HEK293 (cell line): ENCODE results near the gene CD2.

Experiments used
- CTCF ChIA-PET: fragments of 350-600 bp; formaldehyde crosslinking; extraction: SDS; loops from one replicate; lab custom pipeline; 2021; ENCODE audit warnings: antibody characterized with exemption; lab: Yijun Ruan, JAX
- POLR2A ChIA-PET: fragments of 300-600 bp; formaldehyde crosslinking; extraction: SDS; loops from one replicate; lab custom pipeline; 2020; ENCODE audit warnings: antibody characterized with exemption, inconsistent platforms; lab: Yijun Ruan, JAX
- H3K27ac ChIP-seq: fragments of 200-500 bp; sonication (Bioruptor generic); 2 replicates; pipeline ENCODE4 v1.5.1; 2014; ENCODE audit warnings: low read depth, low read length, control low read depth, inconsistent platforms; ENCODE audit errors: extremely low read depth
- H3K36me3 ChIP-seq, 2 experiments: fragments of 200-500 bp in 1 of 2; sonication (Bioruptor generic) in 1 of 2; 1 replicate in 1 of 2; 2 replicates in 1 of 2; pipeline ENCODE4 v1.5.1; 2014 to 2017; ENCODE audit warnings: inconsistent platforms in 2 of 2, low read length in 2 of 2; ENCODE audit not compliant: control insufficient read depth in 2 of 2, insufficient read depth in 1 of 2
- H3K4me1 ChIP-seq: fragments of 200-500 bp; sonication (Bioruptor generic); 2 replicates; pipeline ENCODE4 v1.5.1; 2014; ENCODE audit warnings: mild to moderate bottlenecking, low read length, inconsistent platforms; ENCODE audit not compliant: control insufficient read depth, insufficient read depth
- H3K4me3 ChIP-seq: 2 replicates; pipeline ENCODE4 v1.5.1; 2011; ENCODE audit warnings: low read depth, mild to moderate bottlenecking, control low read depth, low read length, moderate library complexity
- H3K9me3 ChIP-seq: fragments of 200-500 bp; sonication (Bioruptor generic); 2 replicates; pipeline ENCODE4 v1.5.1; 2014; ENCODE audit warnings: low read depth, low read length, inconsistent platforms; ENCODE audit not compliant: control insufficient read depth, insufficient read depth
- HOXC10 ChIP-seq: sonication (generic); formaldehyde crosslinking; IDR thresholded peaks from 2 replicates; pipeline ENCODE4 v1.8.1; 2023; ENCODE audit warnings: mild to moderate bottlenecking, missing genetic modification reagents
- KLF9 ChIP-seq: fragments of 450-650 bp; formaldehyde crosslinking; IDR thresholded peaks from 2 replicates; pipeline ENCODE4 v1.5.1; 2016; ENCODE audit warnings: missing biosample characterization, missing genetic modification characterization, low read depth
- PATZ1 ChIP-seq: fragments of 450-650 bp; formaldehyde crosslinking; IDR thresholded peaks from 2 replicates; pipeline ENCODE4 v1.5.1; 2016; ENCODE audit warnings: missing biosample characterization, missing genetic modification characterization
- WT1 ChIP-seq: fragments of 450-650 bp; formaldehyde crosslinking; IDR thresholded peaks from 2 replicates; pipeline ENCODE4 v1.5.1; 2016; ENCODE audit warnings: missing biosample characterization, missing genetic modification characterization
- ZNF184 ChIP-seq: fragments of 450-650 bp; IDR thresholded peaks from 2 replicates; pipeline ENCODE4 v1.5.1; 2018; ENCODE audit warnings: missing biosample characterization, mild to moderate bottlenecking, missing genetic modification characterization
- ZNF2 ChIP-seq: fragments of 450-650 bp; formaldehyde crosslinking; IDR thresholded peaks from 2 replicates; pipeline ENCODE4 v1.5.1; 2016; ENCODE audit warnings: missing biosample characterization, missing genetic modification characterization
- ZNF274 ChIP-seq, 2 experiments: fragments of 200-500 bp in 1 of 2; fragments of 450-650 bp in 1 of 2; sonication (Bioruptor generic) in 1 of 2; formaldehyde crosslinking in 1 of 2; IDR thresholded peaks; 2 replicates each; pipeline versions ENCODE4 v1.5.1 to v1.6.1; 2014 to 2016; ENCODE audit warnings: borderline replicate concordance in 1 of 2, inconsistent platforms in 1 of 2, low read length in 1 of 2, missing biosample characterization in 1 of 2, missing genetic modification characterization in 1 of 2
- ZNF311 ChIP-seq: fragments of 450-650 bp; formaldehyde crosslinking; IDR thresholded peaks from 2 replicates; pipeline ENCODE4 v1.5.1; 2017; ENCODE audit warnings: missing biosample characterization, missing genetic modification characterization, borderline replicate concordance
- ZNF341 ChIP-seq: fragments of 450-650 bp; formaldehyde crosslinking; IDR thresholded peaks from 2 replicates; pipeline ENCODE4; 2016; ENCODE audit warnings: low read depth, missing biosample characterization, missing genetic modification characterization
- ZNF394 ChIP-seq: fragments of 450-650 bp; formaldehyde crosslinking; IDR thresholded peaks from 2 replicates; pipeline ENCODE4 v1.5.1; 2016; ENCODE audit warnings: missing biosample characterization, missing genetic modification characterization, mild to moderate bottlenecking, moderate library complexity, borderline replicate concordance
- ZNF404 ChIP-seq: fragments of 450-650 bp; formaldehyde crosslinking; IDR thresholded peaks from 2 replicates; pipeline ENCODE4 v1.5.1; 2017; ENCODE audit warnings: missing biosample characterization, missing genetic modification characterization
- ZNF48 ChIP-seq: fragments of 450-650 bp; formaldehyde crosslinking; IDR thresholded peaks from 2 replicates; pipeline ENCODE4 v1.5.1; 2016; ENCODE audit warnings: missing biosample characterization, missing genetic modification characterization
- ZNF488 ChIP-seq: fragments of 450-650 bp; formaldehyde crosslinking; IDR thresholded peaks from 2 replicates; pipeline ENCODE4 v1.5.1; 2016; ENCODE audit warnings: missing biosample characterization, missing genetic modification characterization
- ZNF529 ChIP-seq: fragments of 450-650 bp; formaldehyde crosslinking; IDR thresholded peaks from 2 replicates; pipeline ENCODE4 v1.5.1; 2017; ENCODE audit warnings: missing genetic modification characterization, missing biosample characterization; ENCODE audit not compliant: insufficient replicate concordance
- ZNF544 ChIP-seq: fragments of 450-650 bp; formaldehyde crosslinking; IDR thresholded peaks from 2 replicates; pipeline ENCODE4 v1.5.0; 2017; ENCODE audit warnings: missing biosample characterization, missing genetic modification characterization
- ZNF585B ChIP-seq: fragments of 450-650 bp; formaldehyde crosslinking; IDR thresholded peaks from 2 replicates; pipeline ENCODE4 v1.5.1; 2016; ENCODE audit warnings: missing biosample characterization, missing genetic modification characterization
- ZNF664 ChIP-seq: fragments of 450-650 bp; formaldehyde crosslinking; IDR thresholded peaks from 2 replicates; pipeline ENCODE4 v1.5.1; 2016; ENCODE audit warnings: missing biosample characterization, missing genetic modification characterization
- ZNF747 ChIP-seq: fragments of 450-650 bp; formaldehyde crosslinking; IDR thresholded peaks from 2 replicates; pipeline ENCODE4 v1.5.1; 2016; ENCODE audit warnings: missing biosample characterization, missing genetic modification characterization
- ZNF76 ChIP-seq: fragments of 450-650 bp; formaldehyde crosslinking; IDR thresholded peaks from 2 replicates; pipeline ENCODE4; 2016; ENCODE audit warnings: low read depth, missing biosample characterization, missing genetic modification characterization, borderline replicate concordance
- ZNF830 ChIP-seq: fragments of 450-650 bp; IDR thresholded peaks from 2 replicates; pipeline ENCODE4 v1.5.0; 2018; ENCODE audit warnings: missing biosample characterization, missing genetic modification characterization, low read depth, mild to moderate bottlenecking, moderate library complexity
- ZSCAN30 ChIP-seq: fragments of 450-650 bp; IDR thresholded peaks from 2 replicates; pipeline ENCODE4 v1.5.1; 2018; ENCODE audit warnings: missing biosample characterization, mild to moderate bottlenecking, missing genetic modification characterization, moderate library complexity
- ZXDB ChIP-seq: fragments of 450-650 bp; formaldehyde crosslinking; IDR thresholded peaks from 2 replicates; pipeline ENCODE4 v1.5.1; 2016; ENCODE audit warnings: missing biosample characterization, missing genetic modification characterization
- TF ChIP-seq, protein P1 (sequence below): fragments of 450-650 bp; formaldehyde crosslinking; IDR thresholded peaks from 2 replicates; pipeline ENCODE4 v1.5.1; 2016; ENCODE audit warnings: missing biosample characterization, missing genetic modification characterization
- TF ChIP-seq, protein P2 (sequence below): fragments of 450-650 bp; formaldehyde crosslinking; IDR thresholded peaks from 2 replicates; pipeline ENCODE4 v1.5.1; 2016; ENCODE audit warnings: missing biosample characterization, missing genetic modification characterization
- TF ChIP-seq, protein P3 (sequence below): fragments of 450-650 bp; formaldehyde crosslinking; IDR thresholded peaks from 2 replicates; pipeline ENCODE4 v1.5.1; 2016; ENCODE audit warnings: missing biosample characterization, missing genetic modification characterization

Gene CD2

DNA sequence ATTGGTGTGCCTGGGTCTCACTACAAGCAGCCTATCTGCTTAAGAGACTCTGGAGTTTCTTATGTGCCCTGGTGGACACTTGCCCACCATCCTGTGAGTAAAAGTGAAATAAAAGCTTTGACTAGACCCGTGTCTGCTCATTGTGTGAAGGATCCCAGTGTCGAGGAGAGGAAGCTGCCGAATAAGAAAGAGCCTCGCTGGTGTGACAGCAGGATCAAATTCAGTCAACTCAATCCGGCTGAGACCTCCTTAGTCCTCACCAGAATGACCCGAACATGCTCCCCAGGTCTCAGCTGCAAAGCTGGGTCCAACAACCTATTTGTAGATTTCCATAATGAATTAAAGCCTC lies 14.8 kb downstream of the CD2 start:
- CTCF ChIA-PET = no interaction called here
- TF ChIP-seq ZNF664 (tag by site-specific recombination) = no peak
- TF ChIP-seq, protein P1, sequence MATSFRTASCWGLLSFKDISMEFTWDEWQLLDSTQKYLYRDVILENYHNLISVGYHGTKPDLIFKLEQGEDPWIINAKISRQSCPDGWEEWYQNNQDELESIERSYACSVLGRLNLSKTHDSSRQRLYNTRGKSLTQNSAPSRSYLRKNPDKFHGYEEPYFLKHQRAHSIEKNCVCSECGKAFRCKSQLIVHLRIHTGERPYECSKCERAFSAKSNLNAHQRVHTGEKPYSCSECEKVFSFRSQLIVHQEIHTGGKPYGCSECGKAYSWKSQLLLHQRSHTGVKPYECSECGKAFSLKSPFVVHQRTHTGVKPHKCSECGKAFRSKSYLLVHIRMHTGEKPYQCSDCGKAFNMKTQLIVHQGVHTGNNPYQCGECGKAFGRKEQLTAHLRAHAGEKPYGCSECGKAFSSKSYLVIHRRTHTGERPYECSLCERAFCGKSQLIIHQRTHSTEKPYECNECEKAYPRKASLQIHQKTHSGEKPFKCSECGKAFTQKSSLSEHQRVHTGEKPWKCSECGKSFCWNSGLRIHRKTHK = no peak
- TF ChIP-seq ZSCAN30 (tag by site-specific recombination) = no peak
- TF ChIP-seq KLF9 = no peak
- no peak for TF ChIP-seq ZNF488 (tag by site-specific recombination)
- TF ChIP-seq, protein P2, sequence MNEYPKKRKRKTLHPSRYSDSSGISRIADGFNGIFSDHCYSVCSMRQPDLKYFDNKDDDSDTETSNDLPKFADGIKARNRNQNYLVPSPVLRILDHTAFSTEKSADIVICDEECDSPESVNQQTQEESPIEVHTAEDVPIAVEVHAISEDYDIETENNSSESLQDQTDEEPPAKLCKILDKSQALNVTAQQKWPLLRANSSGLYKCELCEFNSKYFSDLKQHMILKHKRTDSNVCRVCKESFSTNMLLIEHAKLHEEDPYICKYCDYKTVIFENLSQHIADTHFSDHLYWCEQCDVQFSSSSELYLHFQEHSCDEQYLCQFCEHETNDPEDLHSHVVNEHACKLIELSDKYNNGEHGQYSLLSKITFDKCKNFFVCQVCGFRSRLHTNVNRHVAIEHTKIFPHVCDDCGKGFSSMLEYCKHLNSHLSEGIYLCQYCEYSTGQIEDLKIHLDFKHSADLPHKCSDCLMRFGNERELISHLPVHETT (tag by site-specific recombination) = no peak
- no peak for TF ChIP-seq ZNF311 (tag by site-specific recombination)
- no peak for TF ChIP-seq ZXDB
- no peak for TF ChIP-seq ZNF404 (tag by site-specific recombination)
- TF ChIP-seq ZNF274 (IDR thresholded peaks at IDR 0.05; ENCODE audit: low read length) = no peak
- no peak for TF ChIP-seq ZNF274 (tag by site-specific recombination; IDR thresholded peaks at IDR 0.05; ENCODE audit: borderline replicate concordance)
- no peak for TF ChIP-seq ZNF544 (tag by site-specific recombination)
- no peak for TF ChIP-seq ZNF585B (tag by site-specific recombination)
- POLR2A ChIA-PET = no interaction called here
- Histone ChIP-seq H3K4me3 (no peak overlapping the region), H3K4me1 (no peaks in the 10 kb centered on the region), H3K9me3 (no peaks in the 10 kb centered on the region), H3K27ac (no peak overlapping the region), H3K36me3 (no peaks in the 10 kb centered on the region)

DNA sequence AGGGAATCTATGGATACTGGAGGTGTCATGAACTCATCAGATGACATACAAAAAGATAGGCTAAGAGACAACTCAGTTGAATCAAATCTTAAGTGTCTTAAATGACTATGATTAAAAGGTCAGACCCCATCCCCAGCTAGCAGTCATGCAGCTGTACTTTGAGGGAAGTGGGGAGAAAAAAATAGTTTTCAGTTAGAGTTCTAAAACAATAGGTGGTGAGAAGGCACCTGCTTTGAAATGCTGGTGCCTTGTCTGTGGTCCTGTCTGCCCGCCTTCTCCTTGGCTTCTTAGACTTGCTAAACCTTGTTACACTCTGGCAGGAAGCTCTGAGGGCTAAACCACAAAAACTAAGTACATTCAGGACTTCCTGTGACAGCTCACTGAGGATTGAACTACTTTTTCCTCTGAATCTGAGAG lies 15.3 kb downstream of the CD2 start:
- Histone ChIP-seq H3K4me3 (no peak overlapping the region), H3K4me1 (no peaks in the 10 kb centered on the region), H3K9me3 (no peaks in the 10 kb centered on the region), H3K27ac (no peak overlapping the region), H3K36me3 (no peaks in the 10 kb centered on the region)
- no peak for TF ChIP-seq ZNF529
- no peak for TF ChIP-seq WT1 (tag by site-specific recombination)
- TF ChIP-seq ZNF2 (tag by site-specific recombination) = no peak
- no peak for TF ChIP-seq PATZ1 (tag by site-specific recombination)
- TF ChIP-seq ZNF394 (tag by site-specific recombination) = no peak
- no peak for TF ChIP-seq ZNF747 (tag by site-specific recombination)
- TF ChIP-seq, protein P3, sequence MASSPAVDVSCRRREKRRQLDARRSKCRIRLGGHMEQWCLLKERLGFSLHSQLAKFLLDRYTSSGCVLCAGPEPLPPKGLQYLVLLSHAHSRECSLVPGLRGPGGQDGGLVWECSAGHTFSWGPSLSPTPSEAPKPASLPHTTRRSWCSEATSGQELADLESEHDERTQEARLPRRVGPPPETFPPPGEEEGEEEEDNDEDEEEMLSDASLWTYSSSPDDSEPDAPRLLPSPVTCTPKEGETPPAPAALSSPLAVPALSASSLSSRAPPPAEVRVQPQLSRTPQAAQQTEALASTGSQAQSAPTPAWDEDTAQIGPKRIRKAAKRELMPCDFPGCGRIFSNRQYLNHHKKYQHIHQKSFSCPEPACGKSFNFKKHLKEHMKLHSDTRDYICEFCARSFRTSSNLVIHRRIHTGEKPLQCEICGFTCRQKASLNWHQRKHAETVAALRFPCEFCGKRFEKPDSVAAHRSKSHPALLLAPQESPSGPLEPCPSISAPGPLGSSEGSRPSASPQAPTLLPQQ (tag by site-specific recombination) = no peak
- TF ChIP-seq ZNF341 (tag by site-specific recombination) = no peak
- TF ChIP-seq ZNF830 = no peak
- no peak for TF ChIP-seq ZNF184 (tag by site-specific recombination)
- TF ChIP-seq HOXC10 (CRISPR knock-in tag) = no peak
- no peak for TF ChIP-seq ZNF76 (tag by site-specific recombination)
- no peak for TF ChIP-seq ZNF48 (tag by site-specific recombination)
- ChIA-PET POLR2A (no interaction called here), CTCF (no interaction called here)
